Neutrophil (primary cell): ENCODE measurements around the gene ZNF385C.

Experiments used
- H3K27ac ChIP-seq: fragments of 200-600 bp; sonication (generic); 2 replicates; pipeline ENCODE4 v1.5.1; 2016; ENCODE audit warnings: mild to moderate bottlenecking, moderate library complexity
- H3K27me3 ChIP-seq: fragments of 200-600 bp; sonication (generic); 2 replicates; pipeline ENCODE4 v1.6.0; 2016; ENCODE audit warnings: mild to moderate bottlenecking
- H3K36me3 ChIP-seq: fragments of 200-600 bp; sonication (generic); 2 replicates; pipeline ENCODE4 v1.5.1; 2017
- H3K4me1 ChIP-seq, 2 experiments: fragments of 200-600 bp in 1 of 2; sonication (generic) in 1 of 2; 1 replicate in 1 of 2; 2 replicates in 1 of 2; pipeline versions ENCODE4 v1.5.1 to v1.6.1; 2013 to 2016; ENCODE audit warnings: low read depth in 1 of 2, low read length in 1 of 2, mild to moderate bottlenecking in 1 of 2, moderate library complexity in 1 of 2; ENCODE audit not compliant: control insufficient read depth in 1 of 2, insufficient read depth in 1 of 2
- H3K4me3 ChIP-seq, 2 experiments: fragments of 200-600 bp in 1 of 2; sonication (generic) in 1 of 2; 1 replicate in 1 of 2; 2 replicates in 1 of 2; pipeline ENCODE4 v1.5.1; 2013 to 2016; ENCODE audit warnings: low read depth in 1 of 2, low read length in 1 of 2, mild to moderate bottlenecking in 1 of 2, moderate library complexity in 1 of 2
- H3K9me3 ChIP-seq: fragments of 200-600 bp; sonication (generic); 2 replicates; pipeline ENCODE4 v1.5.1; 2016
- CTCF ChIP-seq: fragments of 200-600 bp; sonication (generic); IDR thresholded peaks from 2 replicates; pipeline ENCODE4 v1.5.1; 2016; ENCODE audit warnings: antibody characterized with exemption

Gene ZNF385C

GRCh38 chr17:42107124-42107523, 8.9 kb upstream of the ZNF385C start:
- Histone ChIP-seq H3K4me3 (peak overlapping the region; percentile 41 to 56), H3K27ac (no peak overlapping the region), H3K36me3 (peaks cover 16% of the 10 kb centered on the region), H3K9me3 (no peaks in the 10 kb centered on the region), H3K27me3 (no peaks in the 10 kb centered on the region), H3K4me1 (peaks cover 10 to 20% of the 10 kb centered on the region in 2 experiments)
- TF ChIP-seq CTCF, result no peak

- Histone ChIP-seq H3K4me1 (peaks cover 3 to 11% of the 10 kb centered on the region in 2 experiments), H3K9me3 (no peaks in the 10 kb centered on the region), H3K27me3 (no peaks in the 10 kb centered on the region), H3K36me3 (peaks cover 16% of the 10 kb centered on the region), H3K27ac (no peak overlapping the region), H3K4me3 (no peak overlapping the region)
- TF ChIP-seq CTCF, result no peak
These were observed 7.7 kb upstream of the ZNF385C start for GRCh38 chr17:42106009-42106408.

- Histone ChIP-seq H3K4me1 (peaks cover 3 to 11% of the 10 kb centered on the region in 2 experiments), H3K9me3 (no peaks in the 10 kb centered on the region), H3K36me3 (peaks cover 16% of the 10 kb centered on the region), H3K27ac (no peak overlapping the region), H3K27me3 (peaks cover 2% of the 10 kb centered on the region), H3K4me3 (no peak overlapping the region)
- TF ChIP-seq CTCF, result no peak
These were observed 6.0 kb upstream of the ZNF385C start for GRCh38 chr17:42104264-42104663.

- TF ChIP-seq CTCF, result no peak
- Histone ChIP-seq H3K9me3 (no peaks in the 10 kb centered on the region), H3K4me1 (peaks cover 3 to 12% of the 10 kb centered on the region in 2 experiments), H3K36me3 (peaks cover 12% of the 10 kb centered on the region), H3K27me3 (peaks cover 11% of the 10 kb centered on the region), H3K27ac (no peak overlapping the region), H3K4me3 (no peak overlapping the region)
These were observed 5.1 kb upstream of the ZNF385C start for GRCh38 chr17:42103221-42103954.

- no peak overlapping the region for H3K27ac ChIP-seq
- no peaks in the 10 kb centered on the region for H3K9me3 ChIP-seq
- H3K27me3 ChIP-seq, result peaks cover 28% of the 10 kb centered on the region
- H3K4me3 ChIP-seq, result no peak overlapping the region
- peaks cover 3 to 6% of the 10 kb centered on the region in 2 experiments for H3K4me1 ChIP-seq
- peaks cover 12% of the 10 kb centered on the region for H3K36me3 ChIP-seq
- TF ChIP-seq CTCF, result peak; percentile 61
These were observed 3.4 kb upstream of the ZNF385C start for GRCh38 chr17:42101513-42102292.
